Measurements from ENCODE around the gene AP1S3.
"Not testable (repeated sequence)": the region's sequence is repeated elsewhere in the genome, so short reads cannot be mapped to it uniquely, and the experiment has no call there.

The AP1S3 gene

GRCh38 chr2:223797811-223798721, 39.3 kb downstream of the AP1S3 start:
- DNase-seq: peak; percentile 59

DNA sequence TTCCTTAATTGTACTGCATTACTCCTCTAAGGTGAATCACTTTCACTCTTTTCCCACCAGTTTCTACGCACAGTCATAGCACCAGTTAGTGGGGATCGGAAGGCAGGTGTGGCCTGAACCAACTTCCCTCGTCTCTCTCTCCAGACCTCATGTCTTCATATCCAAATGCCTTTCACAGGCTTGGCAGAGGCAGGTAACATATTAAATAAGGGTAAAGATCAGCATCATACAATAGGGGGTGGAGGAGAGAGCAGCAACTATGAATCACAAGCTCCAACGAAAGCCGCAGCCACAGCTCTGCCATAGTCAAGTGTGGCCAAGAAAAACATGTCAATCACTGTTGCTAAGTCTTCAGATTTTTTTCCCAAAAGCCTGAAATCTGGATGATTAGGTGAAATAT, 40.3 kb downstream of the AP1S3 start:
- DNase-seq: peak; percentile 19

GRCh38 chr2:223789423-223789822, 48.0 kb downstream of the AP1S3 start:
- no peak for DNase-seq

- DNase-seq: no peak
Measured at GRCh38 chr2:223788826-223789225, 48.6 kb downstream of the AP1S3 start.

- not testable (repeated sequence) for DNase-seq
Measured at GRCh38 chr2:223788106-223788505, 49.3 kb downstream of the AP1S3 start.

- no peak for DNase-seq
Measured at GRCh38 chr2:223787358-223787757, 50.0 kb downstream of the AP1S3 start.

GRCh38 chr2:223786943-223787342, 50.4 kb downstream of the AP1S3 start:
- DNase-seq: no peak

GRCh38 chr2:223786236-223786635, 51.1 kb downstream of the AP1S3 start:
- no peak for DNase-seq

GRCh38 chr2:223784221-223784772, 53.1 kb downstream of the AP1S3 start:
- no peak for DNase-seq

- no peak for DNase-seq
Measured at GRCh38 chr2:223782629-223783028, 54.8 kb downstream of the AP1S3 start.

DNA sequence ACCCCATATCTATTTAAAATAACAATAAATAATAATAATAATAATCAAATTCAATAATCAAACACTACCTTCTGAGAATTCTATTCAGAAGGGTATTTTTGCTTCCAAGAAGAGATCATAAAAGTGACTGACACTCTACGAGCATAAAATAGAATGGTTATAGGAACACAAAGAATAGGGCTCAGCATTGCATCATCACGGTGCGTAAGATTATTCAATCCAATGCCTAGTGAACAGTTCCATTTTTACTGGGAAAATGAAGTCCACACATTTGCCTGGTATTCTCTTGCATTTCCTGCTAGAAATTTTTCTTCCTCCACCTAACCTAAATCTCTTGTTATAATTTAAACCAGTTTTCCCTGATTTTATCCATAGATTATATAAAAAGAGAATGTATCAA, 55.8 kb downstream of the AP1S3 start:
- no peak for DNase-seq

GRCh38 chr2:223779877-223780276, 57.5 kb downstream of the AP1S3 start:
- DNase-seq: peak; percentile 57

- no peak for DNase-seq
Measured at GRCh38 chr2:223774193-223774592, 63.2 kb downstream of the AP1S3 start.

GRCh38 chr2:223772363-223772762, 65.0 kb downstream of the AP1S3 start:
- no peak for DNase-seq

GRCh38 chr2:223771475-223771874, 65.9 kb downstream of the AP1S3 start:
- no peak for DNase-seq

DNA sequence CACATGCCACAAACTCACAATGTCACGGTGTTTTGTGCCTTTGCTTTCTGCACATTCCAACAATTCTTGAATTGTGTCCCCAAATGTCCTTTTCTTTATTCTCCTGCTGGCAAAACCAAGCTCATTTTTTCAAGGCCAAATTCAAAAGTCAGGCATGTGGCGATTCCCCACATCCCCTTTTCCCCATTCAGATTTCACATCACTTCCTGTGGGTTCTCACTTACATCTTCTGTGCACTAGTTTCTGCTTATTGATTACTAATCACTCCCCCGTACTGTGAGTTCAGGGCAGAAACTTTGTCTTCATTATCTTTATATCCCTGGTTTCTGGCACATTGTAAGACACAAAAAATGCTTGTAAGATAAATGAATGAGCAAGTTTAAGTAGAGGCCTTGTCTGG, 69.2 kb downstream of the AP1S3 start:
- no peak for DNase-seq

GRCh38 chr2:223767341-223767740, 70.0 kb downstream of the AP1S3 start:
- no peak for DNase-seq

DNA sequence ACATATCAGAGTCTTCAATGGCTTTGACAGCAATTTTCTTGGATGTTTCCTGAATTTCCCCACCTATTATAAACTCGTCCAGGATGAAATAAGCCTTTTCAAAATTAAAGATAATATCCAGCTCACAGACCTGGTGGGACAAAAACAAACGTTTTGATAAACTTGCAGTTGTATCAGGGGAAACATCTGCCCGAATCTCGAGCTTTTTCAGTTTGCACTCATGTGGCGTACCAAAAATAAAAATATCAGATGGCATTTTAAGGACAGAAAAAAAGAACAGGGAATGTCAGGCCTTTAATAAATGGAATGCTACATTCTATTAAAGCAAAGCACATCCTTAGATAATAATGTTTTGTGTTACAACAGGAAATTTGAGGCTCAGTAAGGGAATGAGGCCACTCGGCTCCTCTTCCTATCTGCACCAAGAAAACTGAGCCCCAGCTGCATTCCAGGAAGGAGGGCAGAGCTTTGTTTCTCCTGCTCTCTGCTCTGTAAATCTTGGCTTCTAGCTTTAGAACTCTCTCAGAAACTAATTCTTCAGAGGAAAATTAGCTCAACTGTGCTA, 72.1 kb downstream of the AP1S3 start:
- DNase-seq: no peak

DNA sequence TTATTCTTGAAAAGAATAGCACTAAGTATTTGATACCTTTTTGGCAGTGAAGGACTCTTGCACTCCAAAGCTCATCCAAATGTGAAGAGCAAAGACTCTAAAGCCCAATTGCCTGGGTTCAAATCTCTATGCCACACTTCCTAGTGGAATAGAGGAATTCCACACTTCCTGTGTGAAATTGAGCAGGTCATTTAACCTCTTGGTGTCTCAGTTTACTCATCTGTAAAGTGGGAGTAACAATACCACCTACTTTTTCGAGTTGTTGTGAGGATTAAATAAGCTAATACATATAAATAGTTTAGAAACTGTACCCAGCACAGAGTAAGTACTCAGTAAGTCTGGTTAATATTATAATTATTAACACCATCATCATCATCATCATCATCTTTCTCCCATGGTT, 72.6 kb downstream of the AP1S3 start:
- no peak for DNase-seq

- peak; percentile 9 for DNase-seq
Measured at GRCh38 chr2:223762853-223763252, 74.5 kb downstream of the AP1S3 start.

DNA sequence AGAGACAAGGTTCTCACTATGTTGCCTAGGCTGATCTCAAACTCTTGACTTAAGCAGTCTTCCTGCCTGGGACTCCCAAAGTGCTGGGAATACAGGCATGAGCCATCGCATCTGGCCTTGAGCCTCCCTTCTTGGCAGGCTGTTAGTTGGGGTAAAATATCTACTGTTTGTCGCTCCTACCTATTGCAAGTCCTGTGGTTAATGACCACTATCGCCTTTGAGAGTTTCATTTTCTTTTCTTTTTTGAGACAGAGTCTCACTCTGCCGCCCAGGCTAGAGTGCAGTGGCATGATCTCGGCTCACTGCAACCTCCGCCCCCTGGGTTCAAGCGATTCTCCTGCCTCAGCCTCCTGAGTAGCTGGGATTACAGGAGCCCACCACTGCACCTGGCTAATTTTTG, 75.6 kb downstream of the AP1S3 start:
- DNase-seq: not testable (repeated sequence)

- peak; percentile 80 for DNase-seq
Measured at GRCh38 chr2:223760838-223761502, 76.4 kb downstream of the AP1S3 start.

- peak; percentile 58 for DNase-seq
Measured at GRCh38 chr2:223759569-223760430, 77.6 kb downstream of the AP1S3 start.

Data from fibroblast of skin of right biceps (primary cell).